ENCODE data around the gene STAT4.

Gene STAT4

GRCh38 chr2:191012346-191012745, 138.4 kb downstream of the STAT4 start:
- Histone ChIP-seq H3K18ac (ENCODE audit: low read length) (no peak overlapping the region), H2BK12ac (ENCODE audit: low read length) (no peak overlapping the region), H4K12ac (ENCODE audit: low read depth, low read length) (no peak overlapping the region), H3K79me1 (ENCODE audit: low read length) (peaks cover 7% of the 10 kb centered on the region), H2AK5ac (ENCODE audit: low read length) (no peak overlapping the region), H3K9ac (ENCODE audit: low read length) (no peak overlapping the region), H3K9me3 (ENCODE audit: insufficient read depth, low read depth, low read length) (no peaks in the 10 kb centered on the region), H3K27ac (ENCODE audit: low read depth, low read length) (no peak overlapping the region), H3K4ac (ENCODE audit: low read depth, low read length) (peak overlapping the region; percentile 47), H2BK120ac (ENCODE audit: insufficient read depth, low read length, poor library complexity) (no peak overlapping the region), H2BK5ac (ENCODE audit: low read depth, low read length, poor library complexity) (no peak overlapping the region), H3K23ac (ENCODE audit: low read length) (no peak overlapping the region), H4K91ac (ENCODE audit: low read depth, low read length) (no peak overlapping the region), H3K4me2 (ENCODE audit: low read length) (no peak overlapping the region), H3K27me3 (ENCODE audit: insufficient read depth, low read length) (no peaks in the 10 kb centered on the region), H3K14ac (ENCODE audit: low read length) (no peak overlapping the region), H3K36me3 (ENCODE audit: control insufficient read depth in 1 of 2, insufficient read depth in 2 of 2, low read length in 2 of 2) (peaks cover 3 to 4% of the 10 kb centered on the region in 2 experiments), H3K79me2 (ENCODE audit: control insufficient read depth, insufficient read depth, low read length, poor library complexity) (peaks cover 6% of the 10 kb centered on the region), H4K8ac (ENCODE audit: low read depth, low read length) (no peak overlapping the region), H2AFZ (ENCODE audit: insufficient read depth, low read length, poor library complexity) (no peak overlapping the region), H3K4me1 (ENCODE audit: control insufficient read depth in 1 of 2, insufficient read depth in 2 of 2, low read length in 2 of 2) (peaks cover 4 to 6% of the 10 kb centered on the region in 2 experiments), H3K4me3 (ENCODE audit: low read depth, low read length) (no peak overlapping the region)
- DNase-seq: no peak
- no CpG with 5 or more reads among the region's 3 CpGs for WGBS (ENCODE audit: extremely low coverage, insufficient coverage, insufficient read length)

- Histone ChIP-seq H3K9ac (ENCODE audit: low read length) (no peak overlapping the region), H4K91ac (ENCODE audit: low read depth, low read length) (no peak overlapping the region), H3K23ac (ENCODE audit: low read length) (no peak overlapping the region), H3K79me2 (ENCODE audit: control insufficient read depth, insufficient read depth, low read length, poor library complexity) (peaks cover 6% of the 10 kb centered on the region), H2BK5ac (ENCODE audit: low read depth, low read length, poor library complexity) (no peak overlapping the region), H3K4ac (ENCODE audit: low read depth, low read length) (no peak overlapping the region), H4K12ac (ENCODE audit: low read depth, low read length) (no peak overlapping the region), H3K79me1 (ENCODE audit: low read length) (peaks cover 7% of the 10 kb centered on the region), H3K14ac (ENCODE audit: low read length) (no peak overlapping the region), H2BK120ac (ENCODE audit: insufficient read depth, low read length, poor library complexity) (no peak overlapping the region), H2BK12ac (ENCODE audit: low read length) (no peak overlapping the region), H3K18ac (ENCODE audit: low read length) (no peak overlapping the region), H3K9me3 (ENCODE audit: insufficient read depth, low read depth, low read length) (no peaks in the 10 kb centered on the region), H2AFZ (ENCODE audit: insufficient read depth, low read length, poor library complexity) (no peak overlapping the region), H3K4me1 (ENCODE audit: control insufficient read depth in 1 of 2, insufficient read depth in 2 of 2, low read length in 2 of 2) (peaks cover 4 to 6% of the 10 kb centered on the region in 2 experiments), H3K4me3 (ENCODE audit: low read depth, low read length) (no peak overlapping the region), H3K4me2 (ENCODE audit: low read length) (no peak overlapping the region), H3K36me3 (ENCODE audit: control insufficient read depth in 1 of 2, insufficient read depth in 2 of 2, low read length in 2 of 2) (peaks cover 6 to 13% of the 10 kb centered on the region in 2 experiments), H3K27ac (ENCODE audit: low read depth, low read length) (no peak overlapping the region), H3K27me3 (ENCODE audit: insufficient read depth, low read length) (no peaks in the 10 kb centered on the region), H4K8ac (ENCODE audit: low read depth, low read length) (no peak overlapping the region), H2AK5ac (ENCODE audit: low read length) (no peak overlapping the region)
- WGBS (ENCODE audit: extremely low coverage, insufficient coverage, insufficient read length): no CpG with 5 or more reads among the region's 14 CpGs
- DNase-seq: peak in 1 of 2 donors; percentile 37
These were observed 139.6 kb downstream of the STAT4 start for GRCh38 chr2:191010887-191011885.

DNA sequence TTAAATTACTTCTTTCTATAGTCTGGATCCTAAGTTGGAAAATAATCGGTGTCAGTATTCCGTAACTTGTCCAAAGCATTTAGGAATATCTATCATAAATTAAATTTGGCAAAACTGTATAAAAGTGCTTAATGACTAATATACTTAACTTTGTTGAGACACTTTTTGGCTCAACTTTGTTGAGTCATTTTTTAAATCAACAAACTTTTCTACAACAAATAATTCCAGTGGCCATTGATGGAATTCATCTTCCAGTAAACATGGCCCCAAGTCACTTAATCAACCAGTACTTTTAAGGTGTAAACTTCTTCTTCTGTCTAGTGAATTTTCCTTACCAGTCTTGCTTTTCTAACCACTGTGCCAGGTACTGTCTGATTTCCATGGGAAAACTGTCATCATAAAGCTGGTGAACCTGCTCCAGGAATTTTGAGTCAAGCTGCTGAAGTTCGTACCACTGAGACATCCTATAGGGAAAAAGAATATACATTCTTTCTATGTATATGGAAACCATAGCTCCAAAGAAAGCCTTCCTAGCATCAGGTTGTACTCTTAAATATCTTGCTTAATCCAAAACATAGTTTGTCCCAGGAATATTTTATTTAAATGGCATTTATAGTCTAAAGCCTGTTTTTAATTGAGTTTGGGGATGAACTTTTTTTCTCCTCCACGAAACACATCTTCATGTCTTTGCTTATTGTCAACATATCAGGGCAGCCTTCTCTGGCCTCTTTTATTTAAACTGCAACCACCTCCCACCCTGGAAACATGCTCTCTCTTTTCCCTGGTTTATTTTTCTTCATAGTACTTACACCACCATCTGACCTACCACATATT, 141.0 kb downstream of the STAT4 start:
- peaks cover 7% of the 10 kb centered on the region for H3K79me1 ChIP-seq (ENCODE audit: low read length)
- no CpG with 5 or more reads among the region's 4 CpGs for WGBS (ENCODE audit: extremely low coverage, insufficient coverage, insufficient read length)
- no peak overlapping the region for H3K4me3 ChIP-seq (ENCODE audit: low read depth, low read length)
- no peaks in the 10 kb centered on the region for H3K9me3 ChIP-seq (ENCODE audit: insufficient read depth, low read depth, low read length)
- no peak overlapping the region for H3K18ac ChIP-seq (ENCODE audit: low read length)
- H2AK5ac ChIP-seq (ENCODE audit: low read length): no peak overlapping the region
- H3K9ac ChIP-seq (ENCODE audit: low read length): no peak overlapping the region
- no peak overlapping the region for H4K12ac ChIP-seq (ENCODE audit: low read depth, low read length)
- no peaks in the 10 kb centered on the region for H3K27me3 ChIP-seq (ENCODE audit: insufficient read depth, low read length)
- H2BK5ac ChIP-seq (ENCODE audit: low read depth, low read length, poor library complexity): no peak overlapping the region
- no peak overlapping the region for H3K23ac ChIP-seq (ENCODE audit: low read length)
- H3K14ac ChIP-seq (ENCODE audit: low read length): no peak overlapping the region
- H2AFZ ChIP-seq (ENCODE audit: insufficient read depth, low read length, poor library complexity): no peak overlapping the region
- H2BK120ac ChIP-seq (ENCODE audit: insufficient read depth, low read length, poor library complexity): no peak overlapping the region
- H4K91ac ChIP-seq (ENCODE audit: low read depth, low read length): no peak overlapping the region
- H3K79me2 ChIP-seq (ENCODE audit: control insufficient read depth, insufficient read depth, low read length, poor library complexity): peaks cover 6% of the 10 kb centered on the region
- no peak overlapping the region for H2BK12ac ChIP-seq (ENCODE audit: low read length)
- H4K8ac ChIP-seq (ENCODE audit: low read depth, low read length): no peak overlapping the region
- no peak overlapping the region for H3K4ac ChIP-seq (ENCODE audit: low read depth, low read length)
- DNase-seq: no peak
- no peak overlapping the region for H3K4me2 ChIP-seq (ENCODE audit: low read length)
- no peak overlapping the region for H3K27ac ChIP-seq (ENCODE audit: low read depth, low read length)
- peaks cover 4 to 6% of the 10 kb centered on the region in 2 experiments for H3K4me1 ChIP-seq (ENCODE audit: control insufficient read depth in 1 of 2, insufficient read depth in 2 of 2, low read length in 2 of 2)
- H3K36me3 ChIP-seq (ENCODE audit: control insufficient read depth in 1 of 2, insufficient read depth in 2 of 2, low read length in 2 of 2): peaks cover 12 to 21% of the 10 kb centered on the region in 2 experiments

GRCh38 chr2:191008286-191008685, 142.5 kb downstream of the STAT4 start:
- Histone ChIP-seq H3K14ac (ENCODE audit: low read length) (no peak overlapping the region), H3K9me3 (ENCODE audit: insufficient read depth, low read depth, low read length) (peaks cover 3% of the 10 kb centered on the region), H2BK12ac (ENCODE audit: low read length) (no peak overlapping the region), H3K9ac (ENCODE audit: low read length) (no peak overlapping the region), H3K36me3 (ENCODE audit: control insufficient read depth in 1 of 2, insufficient read depth in 2 of 2, low read length in 2 of 2) (peaks cover 19 to 28% of the 10 kb centered on the region in 2 experiments), H3K4me1 (ENCODE audit: control insufficient read depth in 1 of 2, insufficient read depth in 2 of 2, low read length in 2 of 2) (peaks cover under 1 to 4% of the 10 kb centered on the region in 2 experiments), H2BK5ac (ENCODE audit: low read depth, low read length, poor library complexity) (no peak overlapping the region), H4K12ac (ENCODE audit: low read depth, low read length) (no peak overlapping the region), H2BK120ac (ENCODE audit: insufficient read depth, low read length, poor library complexity) (no peak overlapping the region), H3K4me2 (ENCODE audit: low read length) (no peak overlapping the region), H3K23ac (ENCODE audit: low read length) (no peak overlapping the region), H3K79me2 (ENCODE audit: control insufficient read depth, insufficient read depth, low read length, poor library complexity) (no peaks in the 10 kb centered on the region), H3K79me1 (ENCODE audit: low read length) (no peaks in the 10 kb centered on the region), H4K91ac (ENCODE audit: low read depth, low read length) (no peak overlapping the region), H3K18ac (ENCODE audit: low read length) (no peak overlapping the region), H3K27me3 (ENCODE audit: insufficient read depth, low read length) (no peaks in the 10 kb centered on the region), H3K4me3 (ENCODE audit: low read depth, low read length) (no peak overlapping the region), H2AK5ac (ENCODE audit: low read length) (no peak overlapping the region), H2AFZ (ENCODE audit: insufficient read depth, low read length, poor library complexity) (no peak overlapping the region), H3K4ac (ENCODE audit: low read depth, low read length) (no peak overlapping the region), H4K8ac (ENCODE audit: low read depth, low read length) (no peak overlapping the region), H3K27ac (ENCODE audit: low read depth, low read length) (no peak overlapping the region)
- no peak for DNase-seq

All from trophoblast cell (in vitro differentiated cells and primary cell).